Chondrocyte (in vitro differentiated cells): Measurements from ENCODE around the gene DAD1. TPM values are rescaled to one million over a fixed set of nuclear protein-coding genes. Genes with fewer than 3 reads are reported as not detected.
"Not testable (repeated sequence)": the region's sequence is repeated elsewhere in the genome, so short reads cannot be mapped to it uniquely, and the experiment has no call there.

ENCODE experiments used
- DNase-seq: peaks from one replicate; pipeline ENCODE4 v3.0.0; 2021; ENCODE audit warnings: mixed read lengths, low spot score
- H3K27ac Mint-ChIP-seq: one replicate; pipeline ENCODE4 v1.8.0; 2021; ENCODE audit warnings: mild to moderate bottlenecking, moderate library complexity, mixed read lengths; ENCODE audit not compliant: unreplicated experiment
- H3K27me3 Mint-ChIP-seq: 2 replicates; pipeline ENCODE4 v1.8.0; 2021; ENCODE audit warnings: low read depth, mixed read lengths
- H3K36me3 Mint-ChIP-seq: 2 replicates; pipeline ENCODE4 v1.8.0; 2021; ENCODE audit warnings: low read depth, mixed read lengths
- H3K4me1 Mint-ChIP-seq: 2 replicates; pipeline ENCODE4 v1.8.0; 2021; ENCODE audit warnings: low read depth, mild to moderate bottlenecking, mixed read lengths
- H3K4me3 Mint-ChIP-seq: one replicate; pipeline ENCODE4 v1.8.0; 2021; ENCODE audit warnings: mild to moderate bottlenecking, moderate library complexity, mixed read lengths; ENCODE audit not compliant: unreplicated experiment
- H3K9me3 Mint-ChIP-seq: 2 replicates; pipeline ENCODE4 v1.8.0; 2021; ENCODE audit warnings: low read depth, mixed read lengths
- CTCF ChIP-seq: fragments of 200-600 bp; sonication (generic); IDR thresholded peaks from 2 replicates; pipeline ENCODE4 v1.5.0; 2021; ENCODE audit warnings: antibody characterized with exemption, mild to moderate bottlenecking, moderate library complexity
- total RNA-seq: library from RNA; stranded (reverse); gene quantifications from 3 replicates; pipeline ENCODE4 v1.2.1, GENCODE V29; 2021

Gene DAD1
- total RNA-seq, 1 donor from 2014 or later = 248 TPM

- Mint-ChIP-seq H3K4me1 (peaks cover 47% of the 10 kb centered on the region), H3K9me3 (no peaks in the 10 kb centered on the region), H3K27ac (peak overlapping the region; percentile 27), H3K4me3 (no peak overlapping the region), H3K36me3 (no peaks in the 10 kb centered on the region), H3K27me3 (no peaks in the 10 kb centered on the region)
- TF ChIP-seq CTCF = no peak
- no peak for DNase-seq
Measured at GRCh38 chr14:22555384-22556011, 33.5 kb downstream of the DAD1 start.

GRCh38 chr14:22554498-22555383 lies 34.3 kb downstream of the DAD1 start:
- TF ChIP-seq CTCF = no peak
- H3K36me3 Mint-ChIP-seq = no peaks in the 10 kb centered on the region
- H3K4me1 Mint-ChIP-seq = peaks cover 55% of the 10 kb centered on the region

GRCh38 chr14:22553861-22554497 lies 35.0 kb downstream of the DAD1 start:
- not testable (repeated sequence) for H3K4me3 Mint-ChIP-seq, H3K27ac Mint-ChIP-seq
- H3K4me1 Mint-ChIP-seq = peaks cover 56% of the 10 kb centered on the region

More at GRCh38 chr14:22554498-22555383, 34.3 kb downstream of the DAD1 start:
- no peaks in the 10 kb centered on the region for H3K9me3 Mint-ChIP-seq
- no peak overlapping the region for H3K4me3 Mint-ChIP-seq
- DNase-seq = no peak
- peak overlapping the region; percentile 27 for H3K27ac Mint-ChIP-seq
- no peaks in the 10 kb centered on the region for H3K27me3 Mint-ChIP-seq

GRCh38 chr14:22553445-22553844 lies 35.6 kb downstream of the DAD1 start:
- Mint-ChIP-seq H3K27me3 (no peaks in the 10 kb centered on the region), H3K27ac (no peak overlapping the region), H3K4me3 (no peak overlapping the region), H3K36me3 (no peaks in the 10 kb centered on the region), H3K4me1 (peaks cover 60% of the 10 kb centered on the region), H3K9me3 (no peaks in the 10 kb centered on the region)
- DNase-seq = no peak
- TF ChIP-seq CTCF = no peak

More at GRCh38 chr14:22553861-22554497, 35.0 kb downstream of the DAD1 start:
- H3K27me3 Mint-ChIP-seq, H3K9me3 Mint-ChIP-seq, H3K36me3 Mint-ChIP-seq, DNase-seq: not testable (repeated sequence)

GRCh38 chr14:22552827-22553076 lies 36.3 kb downstream of the DAD1 start:
- Mint-ChIP-seq H3K9me3 (no peaks in the 10 kb centered on the region), H3K27me3 (no peaks in the 10 kb centered on the region), H3K27ac (no peak overlapping the region), H3K4me1 (peaks cover 66% of the 10 kb centered on the region), H3K36me3 (no peaks in the 10 kb centered on the region), H3K4me3 (no peak overlapping the region)
- TF ChIP-seq CTCF = no peak
- DNase-seq = no peak
